GM20000 (cell line): ENCODE data around the gene BOC.

ENCODE experiments used
- DNase-seq: peaks from one replicate; pipeline ENCODE4 v3.0.0; 2012; ENCODE audit warnings: low spot score
- CTCF ChIP-seq: IDR thresholded peaks from 2 replicates; pipeline ENCODE4 v1.5.1; 2012; ENCODE audit warnings: mild to moderate bottlenecking, control low read depth; ENCODE audit errors: extremely low read depth, missing control alignments

BOC gene

DNA sequence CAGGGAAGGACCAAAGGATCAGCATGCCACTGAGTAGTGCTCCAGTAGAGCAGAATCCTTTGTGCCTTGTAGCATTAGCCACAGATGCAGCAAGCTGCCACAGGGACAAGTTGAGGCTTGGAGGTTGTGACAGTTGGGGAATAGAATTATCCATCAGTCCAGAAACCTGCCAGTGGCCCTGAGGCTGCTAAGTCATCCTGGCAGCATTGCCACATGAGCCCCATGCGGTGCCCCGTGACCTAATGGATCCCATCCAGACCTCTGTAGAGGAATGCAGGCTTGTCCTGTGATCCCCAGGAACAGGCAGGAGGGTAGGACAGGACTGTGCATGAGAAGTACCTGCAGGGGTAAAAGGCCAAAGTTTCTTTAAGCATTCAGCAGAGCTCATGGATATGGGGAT is 51.7 kb downstream of the BOC start:
- no peak for DNase-seq
- TF ChIP-seq CTCF = no peak

DNA sequence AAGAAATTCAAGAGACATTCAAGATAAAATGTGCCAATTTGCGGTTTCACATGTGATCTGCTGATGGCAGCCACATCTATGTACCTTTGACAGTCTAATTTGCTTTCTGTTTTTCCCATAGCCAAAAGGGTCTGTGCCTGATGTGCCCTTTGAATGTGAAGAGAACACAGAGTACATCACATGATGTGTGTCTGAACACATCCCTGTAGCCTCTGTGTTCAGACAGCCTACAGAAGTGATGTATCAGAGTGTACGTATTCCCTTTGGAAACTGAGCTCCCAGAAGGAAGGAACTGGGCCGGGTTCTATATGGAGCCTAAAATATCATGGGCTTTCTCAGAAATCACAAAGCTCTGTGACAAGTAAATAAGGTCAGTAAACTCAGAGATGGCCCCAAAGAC is 52.4 kb downstream of the BOC start:
- no peak for TF ChIP-seq CTCF
- DNase-seq = no peak

DNA sequence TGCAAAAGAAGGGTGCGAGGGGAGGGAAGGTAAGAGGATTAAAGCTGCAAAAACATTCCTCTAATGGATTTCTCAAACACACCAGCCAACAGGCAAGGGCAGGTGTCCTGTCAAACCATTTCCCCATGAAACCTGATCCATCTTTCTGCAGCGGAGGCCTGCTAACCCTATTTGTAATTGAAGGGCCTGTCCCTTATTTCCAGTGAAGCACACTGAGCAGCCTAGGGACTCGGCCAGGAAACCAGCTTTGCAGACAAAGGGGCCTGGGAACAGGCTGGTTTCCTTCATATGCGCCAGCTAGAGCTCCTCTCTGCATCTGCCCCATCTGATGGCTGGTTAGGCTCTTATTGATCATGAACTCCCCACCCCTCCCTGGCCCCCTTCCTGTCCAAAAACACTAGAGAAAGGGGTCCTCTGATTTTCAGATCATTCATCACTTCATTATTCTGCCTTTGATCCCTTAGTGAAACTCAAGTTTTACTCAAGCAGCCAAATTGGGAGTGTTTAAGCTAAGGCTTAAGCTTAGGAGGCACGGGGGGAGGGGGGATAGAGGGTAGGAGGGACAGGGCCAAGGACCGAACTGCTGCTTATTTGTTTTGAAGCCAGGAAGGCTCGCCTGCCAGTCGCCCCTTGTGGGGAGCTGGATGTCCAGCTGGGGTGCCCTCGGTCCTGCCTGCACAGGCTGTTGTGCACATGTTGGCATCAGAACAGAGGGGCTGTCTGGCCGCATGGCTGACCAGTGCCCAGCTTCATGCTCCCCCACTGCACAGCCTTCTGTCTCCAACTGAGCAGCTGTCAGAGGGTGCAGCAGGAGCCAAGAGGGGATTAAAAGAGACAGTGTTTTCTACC is 53.1 kb downstream of the BOC start:
- no peak for DNase-seq
- no peak for TF ChIP-seq CTCF

DNA sequence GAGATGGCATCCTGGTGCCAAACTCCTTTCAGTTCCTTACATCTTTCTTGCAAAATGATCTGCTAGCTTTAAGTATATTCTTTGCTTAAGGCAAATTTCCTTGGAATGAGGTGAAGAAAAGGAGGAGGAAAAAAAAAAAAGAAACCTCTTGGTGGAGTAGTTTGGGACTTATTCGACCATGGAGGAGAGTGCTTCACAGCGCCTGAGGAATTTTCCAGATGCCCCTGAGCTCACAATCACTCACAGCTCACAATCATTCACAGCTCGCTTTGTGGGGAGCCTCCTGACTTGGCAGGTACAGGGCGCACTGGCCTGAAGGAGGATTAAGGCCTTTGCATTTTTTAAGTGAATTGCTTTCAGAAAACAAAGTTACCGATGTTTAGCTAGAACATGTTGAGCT is 53.9 kb downstream of the BOC start:
- no peak for TF ChIP-seq CTCF
- DNase-seq = no peak

DNA sequence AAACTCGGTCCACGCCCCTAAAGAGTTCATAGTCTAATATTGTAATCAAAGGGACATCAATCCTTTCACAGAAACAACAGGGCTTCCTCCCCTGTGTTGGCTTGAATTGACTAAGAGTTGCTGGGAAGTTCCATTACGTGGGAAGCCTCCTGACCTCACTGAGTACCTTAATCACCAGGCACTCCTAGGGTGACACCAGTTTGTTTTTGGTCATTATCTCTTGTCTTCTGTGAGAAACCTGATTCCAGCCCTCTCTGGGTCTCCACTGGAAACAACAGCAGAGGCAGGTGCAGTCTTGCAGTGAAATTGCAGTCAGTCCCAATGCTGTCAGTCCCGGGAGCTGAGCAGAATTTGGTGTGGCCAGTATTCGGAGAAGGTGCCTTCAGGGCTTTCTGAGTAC is 55.4 kb downstream of the BOC start:
- TF ChIP-seq CTCF = no peak
- DNase-seq = no peak

DNA sequence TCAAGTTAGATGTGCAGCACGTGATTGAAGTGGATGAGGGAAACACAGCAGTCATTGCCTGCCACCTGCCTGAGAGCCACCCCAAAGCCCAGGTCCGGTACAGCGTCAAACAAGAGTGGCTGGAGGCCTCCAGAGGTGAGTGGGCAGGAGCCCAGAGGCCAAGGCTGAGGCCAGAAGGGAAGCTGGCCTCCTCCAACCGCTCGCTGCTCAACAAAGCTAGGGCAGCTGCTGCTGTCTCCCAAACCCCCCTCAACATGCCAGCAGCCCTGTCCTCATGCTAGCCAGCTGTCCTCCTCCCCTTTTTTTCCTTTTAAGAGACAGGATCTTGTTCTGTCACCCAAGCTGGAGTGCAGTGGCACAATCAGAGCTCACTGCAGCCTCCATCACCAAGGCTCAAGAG is 57.0 kb downstream of the BOC start:
- no peak for DNase-seq
- TF ChIP-seq CTCF = no peak

DNA sequence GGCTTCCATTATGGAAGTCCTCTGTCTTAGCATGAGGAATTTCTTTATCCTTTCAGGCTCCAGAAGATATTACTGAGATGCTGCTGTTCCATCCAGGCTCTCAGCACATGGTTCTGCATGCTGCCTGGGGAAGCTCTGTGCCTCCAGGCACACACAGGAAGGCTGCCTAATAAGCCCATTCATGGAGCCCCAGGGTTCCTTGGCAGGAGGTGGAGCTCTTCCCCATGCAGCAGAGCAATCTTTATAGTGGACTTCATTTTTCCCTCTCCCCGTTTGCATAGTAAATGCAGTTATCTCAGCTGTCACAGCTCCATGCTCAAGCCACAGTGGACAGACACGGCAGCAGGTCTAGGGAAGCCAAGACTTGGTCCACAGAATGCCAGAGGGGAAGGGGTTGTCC is 57.6 kb downstream of the BOC start:
- no peak for TF ChIP-seq CTCF
- no peak for DNase-seq
